GM19240 (cell line): ENCODE measurements around the gene APBB2.
"Not testable (repeated sequence)": the region's sequence is repeated elsewhere in the genome, so short reads cannot be mapped to it uniquely, and the experiment has no call there.

Experiments
- DNase-seq: peaks from one replicate; pipeline ENCODE4 v3.0.0; 2011; ENCODE audit warnings: low spot score; ENCODE audit not compliant: insufficient read length

The APBB2 gene

GRCh38 chr4:41160012-41160789, 54.1 kb downstream of the APBB2 start:
- DNase-seq, result no peak

- DNase-seq, result no peak
Observed at GRCh38 chr4:41158756-41159155, 55.6 kb downstream of the APBB2 start.

GRCh38 chr4:41158274-41158673, 56.1 kb downstream of the APBB2 start:
- DNase-seq, result no peak

GRCh38 chr4:41157009-41157408, 57.3 kb downstream of the APBB2 start:
- DNase-seq, result no peak

GRCh38 chr4:41156574-41156973, 57.8 kb downstream of the APBB2 start:
- no peak for DNase-seq

GRCh38 chr4:41155194-41155830, 59.0 kb downstream of the APBB2 start:
- DNase-seq, result no peak

GRCh38 chr4:41154814-41155177, 59.5 kb downstream of the APBB2 start:
- DNase-seq, result no peak

GRCh38 chr4:41154010-41154813, 60.1 kb downstream of the APBB2 start:
- no peak for DNase-seq

- DNase-seq, result no peak
Observed at GRCh38 chr4:41150401-41150800, 63.9 kb downstream of the APBB2 start.

- not testable (repeated sequence) for DNase-seq
Observed at GRCh38 chr4:41149568-41149967, 64.8 kb downstream of the APBB2 start.

- DNase-seq, result no peak
Observed at GRCh38 chr4:41148931-41149330, 65.4 kb downstream of the APBB2 start.

GRCh38 chr4:41148292-41148691, 66.0 kb downstream of the APBB2 start:
- no peak for DNase-seq

- not testable (repeated sequence) for DNase-seq
Observed at GRCh38 chr4:41147570-41147969, 66.8 kb downstream of the APBB2 start.

- no peak for DNase-seq
Observed at GRCh38 chr4:41146716-41147506, 67.4 kb downstream of the APBB2 start.

GRCh38 chr4:41146196-41146595, 68.1 kb downstream of the APBB2 start:
- DNase-seq, result no peak

GRCh38 chr4:41145571-41146078, 68.7 kb downstream of the APBB2 start:
- no peak for DNase-seq

- no peak for DNase-seq
Observed at GRCh38 chr4:41144812-41145211, 69.5 kb downstream of the APBB2 start.

- DNase-seq, result no peak
Observed at GRCh38 chr4:41144040-41144379, 70.3 kb downstream of the APBB2 start.

GRCh38 chr4:41143311-41144039, 70.9 kb downstream of the APBB2 start:
- DNase-seq, result no peak
